OCI-M2 (cell line): Measurements from ENCODE around the gene GSG1L.
"Not testable (repeated sequence)": the region's sequence is repeated elsewhere in the genome, so short reads cannot be mapped to it uniquely, and the experiment has no call there.

Source experiments
- DNase-seq: peaks from one replicate; lab custom pipeline; 2025; ENCODE audit not compliant: unreplicated experiment; lab: John Stamatoyannopoulos, UW

GSG1L gene

DNA sequence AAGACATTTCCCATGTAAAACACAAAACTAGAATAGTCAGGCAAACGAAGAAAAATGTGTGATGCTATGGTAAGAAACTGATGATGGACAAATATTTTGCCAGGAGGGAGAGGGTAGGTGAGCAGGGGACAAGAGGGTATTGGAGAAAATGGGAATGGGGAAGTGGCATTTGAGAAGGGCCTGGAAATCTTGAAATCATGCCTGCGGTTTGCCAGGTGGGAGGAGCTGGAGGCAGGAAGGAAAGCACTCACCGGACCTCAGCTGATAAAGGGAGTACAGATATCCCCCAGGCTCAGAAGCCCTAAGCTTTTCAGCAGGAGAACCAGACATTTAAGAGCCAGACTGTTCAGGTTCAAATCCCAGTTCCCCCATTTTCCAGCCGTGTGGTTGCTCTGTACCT is 103.6 kb downstream of the GSG1L start:
- DNase-seq, result no peak

DNA sequence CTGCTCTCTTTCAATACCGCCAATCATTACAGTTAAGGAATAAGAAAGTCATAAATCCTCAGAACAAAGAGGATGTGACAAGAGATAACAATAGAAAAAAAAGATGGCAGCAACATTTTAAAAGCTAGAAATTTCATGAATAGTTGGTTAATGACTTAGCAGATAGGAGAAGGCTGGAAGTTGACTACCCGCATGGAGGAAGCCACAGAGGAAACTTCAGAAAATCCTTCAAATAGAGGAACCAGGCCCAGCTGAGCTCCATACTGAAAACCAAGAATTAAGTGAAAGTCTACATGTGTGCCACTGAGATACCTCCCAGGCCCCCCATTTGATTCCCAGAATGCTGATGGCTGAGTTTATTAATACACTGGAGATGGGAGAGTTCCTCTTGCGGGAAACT is 109.3 kb downstream of the GSG1L start:
- DNase-seq, result no peak

- no peak for DNase-seq
Observed at GRCh38 chr16:27952811-27953210, 110.7 kb downstream of the GSG1L start.

- DNase-seq, result no peak
Observed at GRCh38 chr16:27951489-27952120, 111.9 kb downstream of the GSG1L start.

DNA sequence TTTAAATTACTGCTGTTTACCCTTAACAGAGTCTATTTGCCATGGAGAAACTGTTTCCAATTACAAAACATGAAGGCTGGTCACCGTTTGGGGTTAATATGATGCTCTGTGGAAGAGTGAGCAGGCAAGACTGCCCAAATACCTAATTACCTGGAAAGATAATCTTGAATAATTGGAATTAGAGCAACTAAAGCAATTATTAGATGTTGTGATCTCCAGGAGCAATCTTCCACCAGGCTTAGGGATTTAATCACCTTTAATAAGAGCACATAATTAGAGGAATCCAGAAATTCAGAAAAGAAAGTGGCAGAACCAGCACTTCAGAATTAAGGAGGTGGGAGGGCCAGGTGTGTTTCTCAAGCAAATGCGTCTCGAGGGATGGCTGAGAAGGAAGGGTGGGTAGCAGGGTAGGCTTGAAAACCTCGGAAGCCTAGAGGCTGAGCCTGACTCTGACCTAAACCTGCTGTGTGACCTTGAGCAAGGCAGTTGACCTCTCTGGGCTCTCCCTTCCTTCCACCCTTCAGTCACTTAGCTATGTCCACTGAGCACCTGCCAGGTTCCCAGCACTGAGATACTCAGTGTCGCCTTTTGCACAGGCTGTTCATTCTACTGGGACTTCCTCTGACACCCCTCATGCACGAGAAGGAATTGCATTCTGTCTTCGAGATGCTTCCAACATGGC is 113.2 kb downstream of the GSG1L start:
- no peak for DNase-seq

GRCh38 chr16:27947696-27948095 is 115.8 kb downstream of the GSG1L start:
- no peak for DNase-seq

DNA sequence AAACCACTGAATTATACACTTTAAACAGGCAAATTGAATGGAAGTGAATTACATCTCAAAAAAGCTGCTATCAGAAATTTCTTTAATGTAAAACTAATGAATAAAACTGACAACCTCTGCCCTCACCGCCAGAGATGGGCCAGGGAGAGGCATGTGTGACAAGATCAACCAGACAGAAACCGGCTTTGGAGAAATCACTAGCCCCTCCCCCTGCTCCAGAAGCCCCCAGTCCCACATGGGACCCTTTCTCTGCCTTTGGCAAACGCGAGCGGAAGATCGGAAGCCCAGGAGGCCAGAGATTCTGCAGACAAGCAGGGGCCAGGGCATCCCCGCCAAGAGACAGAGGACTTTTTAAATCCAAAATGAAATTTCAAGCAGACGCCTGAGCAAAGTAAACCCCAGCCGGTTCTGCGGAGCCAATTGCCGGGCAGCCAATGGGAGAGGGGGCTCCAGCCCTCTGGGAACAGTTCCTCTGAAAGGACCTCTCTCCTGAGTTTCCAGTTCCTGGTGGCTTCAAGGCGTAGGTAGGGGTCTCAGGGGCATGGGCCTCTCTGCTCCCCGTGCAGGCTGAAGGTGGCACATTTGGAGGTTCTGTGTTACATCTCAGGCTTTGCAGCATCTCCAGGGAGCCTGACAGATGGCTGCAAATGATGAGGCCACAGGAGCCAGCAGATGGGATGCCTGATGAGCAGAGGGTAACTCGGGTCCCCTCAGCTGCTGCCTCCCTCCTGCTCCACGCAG is 118.1 kb downstream of the GSG1L start:
- no peak for DNase-seq

DNA sequence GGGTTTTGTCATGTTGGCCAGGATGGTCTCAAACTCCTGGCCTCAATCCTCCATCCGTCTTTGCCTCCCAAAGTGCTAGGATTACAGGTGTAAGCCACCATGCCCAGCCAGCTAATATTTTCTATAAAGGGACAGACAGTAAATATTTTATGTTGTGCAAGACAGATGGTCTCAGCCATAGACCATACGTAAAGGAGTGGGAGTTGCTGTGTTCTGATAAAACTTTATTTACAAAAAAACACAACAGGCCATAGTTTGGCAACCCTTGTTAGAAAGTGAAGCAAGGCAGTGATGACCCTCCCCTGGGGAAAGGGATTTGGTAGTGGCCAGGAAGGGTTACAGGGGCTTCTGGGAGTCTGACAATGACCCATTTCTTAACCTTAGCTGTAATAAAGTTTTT is 119.7 kb downstream of the GSG1L start:
- no peak for DNase-seq

- not testable (repeated sequence) for DNase-seq
Observed at GRCh38 chr16:27942071-27942470, 121.4 kb downstream of the GSG1L start.

DNA sequence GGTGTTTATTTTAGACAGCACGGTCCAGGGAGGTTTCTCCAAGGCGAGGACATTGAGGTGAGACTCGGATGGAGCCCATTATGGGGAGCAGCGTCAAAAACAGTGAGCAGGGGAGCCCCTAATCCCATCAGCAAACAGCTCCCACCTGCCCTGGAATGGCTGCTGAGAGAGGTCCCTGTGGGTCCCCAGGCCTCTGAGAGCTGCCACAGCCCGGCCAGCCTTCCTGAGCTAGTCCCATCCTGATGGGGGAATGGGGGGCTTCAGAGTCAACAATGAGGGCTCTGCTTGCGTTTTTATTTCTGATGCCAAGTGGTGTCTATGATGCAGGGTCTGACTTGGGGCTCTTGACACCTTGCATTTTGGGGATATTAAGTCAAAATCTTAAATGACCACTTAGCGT is 128.4 kb downstream of the GSG1L start:
- no peak for DNase-seq

- DNase-seq, result no peak
Observed at GRCh38 chr16:27932542-27933135, 130.9 kb downstream of the GSG1L start.

- DNase-seq, result no peak
Observed at GRCh38 chr16:27929818-27930217, 133.7 kb downstream of the GSG1L start.

- no peak for DNase-seq
Observed at GRCh38 chr16:27928542-27928941, 135.0 kb downstream of the GSG1L start.

- DNase-seq, result no peak
Observed at GRCh38 chr16:27927266-27927901, 136.1 kb downstream of the GSG1L start.

GRCh38 chr16:27925612-27926011 is 137.9 kb downstream of the GSG1L start:
- no peak for DNase-seq

GRCh38 chr16:27924411-27925118 is 138.9 kb downstream of the GSG1L start:
- no peak for DNase-seq

GRCh38 chr16:27923751-27924150 is 139.8 kb downstream of the GSG1L start:
- DNase-seq, result no peak

GRCh38 chr16:27922433-27922832 is 141.1 kb downstream of the GSG1L start:
- no peak for DNase-seq

- DNase-seq, result no peak
Observed at GRCh38 chr16:27921134-27921533, 142.4 kb downstream of the GSG1L start.

GRCh38 chr16:27920391-27920891 is 143.1 kb downstream of the GSG1L start:
- no peak for DNase-seq

DNA sequence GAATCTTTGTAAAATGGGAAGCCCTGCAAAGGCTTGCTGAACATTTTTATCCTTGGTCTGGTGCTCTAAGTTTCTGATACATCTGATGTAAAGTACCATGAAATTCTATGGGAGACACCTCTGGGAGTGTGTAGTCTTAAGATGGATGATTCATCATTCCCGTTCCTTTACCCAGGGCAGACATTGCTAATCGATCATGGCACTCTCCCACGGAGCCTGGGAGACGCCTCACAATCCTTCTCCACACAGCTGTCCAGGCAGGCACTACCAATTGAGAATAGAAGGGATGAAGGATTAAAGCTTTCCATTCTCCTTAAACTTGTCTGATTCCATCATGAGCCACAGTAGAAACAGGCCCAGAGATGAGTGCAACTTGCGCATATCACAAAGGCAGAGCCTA is 144.8 kb downstream of the GSG1L start:
- no peak for DNase-seq
